Smooth muscle cell (in vitro differentiated cells): ENCODE results near the gene PRKN. TPM values are rescaled to one million over a fixed set of nuclear protein-coding genes. Genes with fewer than 3 reads are reported as not detected.

Source experiments
- DNase-seq: peaks from one replicate; lab custom pipeline; 2025; ENCODE audit not compliant: unreplicated experiment; lab: John Stamatoyannopoulos, UW
- H2AFZ ChIP-seq: fragments of 200-600 bp; sonication (generic); 2 replicates; pipeline ENCODE4 v1.6.0; 2016; ENCODE audit warnings: antibody characterized with exemption, low read depth, mild to moderate bottlenecking
- H3F3A ChIP-seq: fragments of 200-600 bp; sonication (generic); 2 replicates; pipeline ENCODE4 v1.6.0; 2017; ENCODE audit warnings: antibody characterized with exemption, low read depth
- H3K27ac ChIP-seq: fragments of 200-600 bp; sonication (generic); 2 replicates; pipeline ENCODE4 v1.5.1; 2016; ENCODE audit warnings: low read depth, mild to moderate bottlenecking
- H3K27me3 ChIP-seq: fragments of 200-600 bp; sonication (generic); 2 replicates; pipeline ENCODE4 v1.6.1; 2016; ENCODE audit warnings: low read depth, mild to moderate bottlenecking
- H3K36me3 ChIP-seq: fragments of 200-600 bp; sonication (generic); 2 replicates; pipeline ENCODE4 v1.5.1; 2016; ENCODE audit warnings: low read depth
- H3K4me1 ChIP-seq: fragments of 200-600 bp; sonication (generic); 2 replicates; pipeline ENCODE4 v1.5.1; 2016; ENCODE audit warnings: low read depth
- H3K4me2 ChIP-seq: fragments of 200-600 bp; sonication (generic); 2 replicates; pipeline ENCODE4 v1.6.0; 2016; ENCODE audit warnings: mild to moderate bottlenecking
- H3K4me3 ChIP-seq: fragments of 200-600 bp; sonication (generic); 2 replicates; pipeline ENCODE4 v1.5.1; 2016; ENCODE audit warnings: mild to moderate bottlenecking
- H3K79me2 ChIP-seq: fragments of 200-600 bp; sonication (generic); 2 replicates; pipeline ENCODE4 v1.6.0; 2016; ENCODE audit warnings: low read depth, mild to moderate bottlenecking
- H3K9ac ChIP-seq: fragments of 200-600 bp; sonication (generic); 2 replicates; pipeline ENCODE4 v1.6.0; 2016; ENCODE audit warnings: low read depth
- H3K9me3 ChIP-seq: fragments of 200-600 bp; sonication (generic); replicated peaks from 2 replicates; pipeline ENCODE4 v1.5.1; 2016; ENCODE audit warnings: low read depth
- H4K20me1 ChIP-seq: fragments of 200-600 bp; sonication (generic); 2 replicates; pipeline ENCODE4 v1.6.0; 2016; ENCODE audit warnings: low read depth
- WGBS: methylation state at CpG from one replicate; pipeline ENCODE4 v1.1.7; 2016; ENCODE audit warnings: low lambda C conversion rate; 5-methylcytosine and 5-hydroxymethylcytosine counted together
- polyA plus RNA-seq: library from polyadenylated mRNA; unstranded; fragments of >200 nt; fragmentation: Nextera tagmentation; extraction: Ambion mirVana; gene quantifications from 2 replicates; pipeline ENCODE4 v1.2.1, GENCODE V29; 2016
- total RNA-seq: library from RNA; depleted of rRNA; stranded (reverse); fragments of >200 nt; gene quantifications from 2 replicates; pipeline ENCODE4 v1.2.3, GENCODE V29; 2014
- TF ChIP-seq, protein P1 (sequence below): fragments of 200-600 bp; sonication (generic); IDR thresholded peaks from 2 replicates; pipeline ENCODE4 v1.5.1; 2017; ENCODE audit warnings: borderline replicate concordance, mild to moderate bottlenecking, antibody characterized with exemption; ENCODE audit not compliant: insufficient read depth, poor library complexity, severe bottlenecking

PRKN gene
- total and polyA plus RNA-seq, 2 experiments from 2014 or later: 0.81 to 5.1 TPM

DNA sequence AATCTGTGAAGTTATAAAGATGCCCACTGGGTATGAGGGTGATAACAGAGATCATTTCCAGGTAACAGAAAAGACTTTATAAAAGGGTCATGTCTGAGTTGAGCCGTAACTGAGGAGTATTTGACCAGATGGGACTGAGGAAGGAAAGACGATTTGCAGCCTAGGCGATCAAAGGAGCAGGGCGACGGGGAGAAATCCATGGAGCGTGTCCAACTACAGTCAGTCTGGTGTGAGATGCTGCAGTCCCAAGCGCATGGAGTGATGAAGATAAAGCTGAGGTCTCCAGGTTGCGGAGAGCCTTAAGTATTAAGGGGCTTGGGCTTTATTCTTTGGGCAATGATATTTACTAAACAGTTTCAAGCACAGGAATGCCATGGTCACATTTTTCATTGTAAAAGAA is 166.7 kb downstream of the PRKN start:
- no peaks in the 10 kb centered on the region for H3K27me3 ChIP-seq
- TF ChIP-seq, protein P1, sequence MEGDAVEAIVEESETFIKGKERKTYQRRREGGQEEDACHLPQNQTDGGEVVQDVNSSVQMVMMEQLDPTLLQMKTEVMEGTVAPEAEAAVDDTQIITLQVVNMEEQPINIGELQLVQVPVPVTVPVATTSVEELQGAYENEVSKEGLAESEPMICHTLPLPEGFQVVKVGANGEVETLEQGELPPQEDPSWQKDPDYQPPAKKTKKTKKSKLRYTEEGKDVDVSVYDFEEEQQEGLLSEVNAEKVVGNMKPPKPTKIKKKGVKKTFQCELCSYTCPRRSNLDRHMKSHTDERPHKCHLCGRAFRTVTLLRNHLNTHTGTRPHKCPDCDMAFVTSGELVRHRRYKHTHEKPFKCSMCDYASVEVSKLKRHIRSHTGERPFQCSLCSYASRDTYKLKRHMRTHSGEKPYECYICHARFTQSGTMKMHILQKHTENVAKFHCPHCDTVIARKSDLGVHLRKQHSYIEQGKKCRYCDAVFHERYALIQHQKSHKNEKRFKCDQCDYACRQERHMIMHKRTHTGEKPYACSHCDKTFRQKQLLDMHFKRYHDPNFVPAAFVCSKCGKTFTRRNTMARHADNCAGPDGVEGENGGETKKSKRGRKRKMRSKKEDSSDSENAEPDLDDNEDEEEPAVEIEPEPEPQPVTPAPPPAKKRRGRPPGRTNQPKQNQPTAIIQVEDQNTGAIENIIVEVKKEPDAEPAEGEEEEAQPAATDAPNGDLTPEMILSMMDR: no peak
- H4K20me1 ChIP-seq: no peaks in the 10 kb centered on the region
- no peak overlapping the region for H3K9ac ChIP-seq
- H3K36me3 ChIP-seq: no peaks in the 10 kb centered on the region
- no peaks in the 10 kb centered on the region for H3F3A ChIP-seq
- no peak overlapping the region for H2AFZ ChIP-seq
- H3K4me1 ChIP-seq: no peaks in the 10 kb centered on the region
- H3K9me3 ChIP-seq: peaks cover 3% of the 10 kb centered on the region
- no peaks in the 10 kb centered on the region for H3K79me2 ChIP-seq
- 95% methylated on average over 8 of the region's 8 CpGs for WGBS
- H3K4me3 ChIP-seq: no peak overlapping the region
- no peak overlapping the region for H3K4me2 ChIP-seq
- H3K27ac ChIP-seq: no peak overlapping the region
- no peak for DNase-seq

DNA sequence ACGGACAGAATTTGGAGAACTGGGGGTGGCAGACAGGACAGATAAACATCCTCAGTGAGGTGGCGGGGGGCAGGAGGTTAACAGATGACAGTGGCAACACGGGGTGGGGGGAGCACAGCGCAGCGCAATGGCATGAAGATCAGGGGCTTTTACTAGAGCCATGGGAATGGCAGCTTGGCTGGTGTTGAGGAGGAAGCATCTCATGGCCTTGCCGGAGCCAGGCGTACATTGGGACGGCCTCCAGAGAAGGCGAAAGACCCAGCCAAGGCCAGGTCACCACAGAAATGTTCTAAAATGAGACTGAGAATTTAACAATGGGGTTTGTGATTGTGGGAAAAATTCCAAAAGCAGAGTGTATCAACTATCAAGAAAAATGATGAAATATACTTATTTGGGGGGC is 173.0 kb downstream of the PRKN start:
- Histone ChIP-seq H3K4me2 (no peak overlapping the region), H2AFZ (no peak overlapping the region), H3K79me2 (no peaks in the 10 kb centered on the region), H3K4me1 (no peaks in the 10 kb centered on the region), H3K36me3 (no peaks in the 10 kb centered on the region), H3K9ac (no peak overlapping the region), H3K4me3 (no peak overlapping the region), H3F3A (no peaks in the 10 kb centered on the region), H4K20me1 (no peaks in the 10 kb centered on the region), H3K9me3 (no peaks in the 10 kb centered on the region), H3K27me3 (no peaks in the 10 kb centered on the region), H3K27ac (no peak overlapping the region)
- TF ChIP-seq, protein P1: no peak
- WGBS: 98% methylated on average over 9 of the region's 9 CpGs
- no peak for DNase-seq

DNA sequence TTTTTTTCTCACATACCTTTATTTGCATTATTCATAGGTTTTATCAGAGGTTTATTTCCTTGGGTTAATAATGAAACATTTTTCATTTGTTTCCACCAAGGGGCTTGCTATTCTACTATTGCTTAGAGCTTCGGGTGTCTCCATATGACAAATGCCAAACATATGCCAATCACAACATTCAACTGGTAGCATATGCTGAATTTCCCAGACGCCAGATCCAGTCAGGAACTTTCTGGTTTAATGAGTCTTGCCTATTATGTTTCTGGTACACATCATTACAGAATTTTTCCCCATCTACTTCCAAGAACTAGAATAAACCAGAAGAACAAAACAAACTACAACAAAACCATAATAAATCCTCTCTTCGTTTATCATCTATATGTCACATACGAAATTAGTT is 180.7 kb downstream of the PRKN start:
- H3K9me3 ChIP-seq: no peaks in the 10 kb centered on the region
- TF ChIP-seq, protein P1: no peak
- H3K9ac ChIP-seq: no peak overlapping the region
- no peak overlapping the region for H3K4me3 ChIP-seq
- 89% methylated on average over 4 of the region's 4 CpGs for WGBS
- no peak overlapping the region for H3K4me2 ChIP-seq
- H3K27me3 ChIP-seq: no peaks in the 10 kb centered on the region
- no peaks in the 10 kb centered on the region for H3K4me1 ChIP-seq
- no peak overlapping the region for H2AFZ ChIP-seq
- DNase-seq: no peak
- no peak overlapping the region for H3K27ac ChIP-seq
- H3K36me3 ChIP-seq: no peaks in the 10 kb centered on the region
- no peaks in the 10 kb centered on the region for H4K20me1 ChIP-seq
- no peaks in the 10 kb centered on the region for H3K79me2 ChIP-seq
- H3F3A ChIP-seq: no peaks in the 10 kb centered on the region

DNA sequence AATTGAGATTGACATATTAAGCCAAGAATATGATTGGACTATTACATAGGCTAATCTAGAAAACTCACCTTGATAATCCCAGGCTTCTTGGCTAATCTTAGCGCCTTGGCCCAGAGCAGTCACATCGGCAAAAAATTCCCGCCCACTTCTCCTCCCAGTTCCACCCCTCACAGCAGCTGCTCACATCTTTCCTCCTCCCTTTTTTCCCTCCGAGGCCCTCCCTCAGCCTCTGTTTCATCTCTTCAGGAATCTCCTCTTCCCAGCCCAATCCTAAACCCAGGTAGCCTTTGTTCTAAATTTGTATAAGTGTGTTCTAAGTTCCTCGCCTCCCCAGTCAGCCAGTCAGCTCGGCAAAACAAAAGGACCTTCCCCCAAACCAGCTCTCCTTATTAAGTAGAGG is 184.3 kb downstream of the PRKN start:
- Histone ChIP-seq H4K20me1 (no peaks in the 10 kb centered on the region), H3K79me2 (no peaks in the 10 kb centered on the region), H3F3A (no peaks in the 10 kb centered on the region), H3K4me1 (no peaks in the 10 kb centered on the region), H2AFZ (no peak overlapping the region), H3K27me3 (no peaks in the 10 kb centered on the region), H3K36me3 (no peaks in the 10 kb centered on the region), H3K4me2 (no peak overlapping the region), H3K4me3 (no peak overlapping the region), H3K9me3 (no peaks in the 10 kb centered on the region), H3K9ac (no peak overlapping the region), H3K27ac (no peak overlapping the region)
- TF ChIP-seq, protein P1: no peak
- WGBS: 59% methylated on average over 6 of the region's 6 CpGs
- no peak for DNase-seq
